ENCODE measurements around the gene PPP4R3A. TPM values are rescaled to one million over a fixed set of nuclear protein-coding genes. Genes with fewer than 3 reads are reported as not detected.

PPP4R3A gene
- total and polyA plus RNA-seq, 10 of the 15 experiments (the other 5 are each of a cell fraction or from before 2014, with no cell fraction given): 19.4 to 97.8 (median 62.9) TPM

GRCh38 chr14:91418387-91419043 lies 91.6 kb downstream of the PPP4R3A start (continued):
- TF ChIP-seq PML (IDR thresholded peaks at IDR 0.05; ENCODE audit: low read length) (no peak), TARDBP (IDR thresholded peaks at IDR 0.05; ENCODE audit: borderline replicate concordance) (no peak), RFX5 (IDR thresholded peaks at IDR 0.05; ENCODE audit: low read depth, low read length) (no peak), POU2F2 (IDR thresholded peaks at IDR 0.05; ENCODE audit: borderline replicate concordance, low read depth, low read length) (peak; percentile 23; the same call in 1 of the 3 replicates), IRF4 (IDR thresholded peaks at IDR 0.05; ENCODE audit: low read depth, low read length) (peak; percentile 67), NKRF (conservative IDR thresholded peaks at IDR 0.05) (peak; percentile 32; the same call in 1 of the 2 replicates), EED (IDR thresholded peaks at IDR 0.05; ENCODE audit: low read depth) (no peak), PRDM15 (CRISPR knock-in tag; IDR thresholded peaks at IDR 0.05) (no peak), MXI1 (IDR thresholded peaks at IDR 0.05; ENCODE audit: low read depth, low read length) (no peak), IRF5 (IDR thresholded peaks at IDR 0.05; ENCODE audit: borderline replicate concordance) (no peak), MEF2B (IDR thresholded peaks at IDR 0.05; ENCODE audit: partially characterized antibody, poor library complexity, severe bottlenecking) (no peak), BMI1 (IDR thresholded peaks at IDR 0.05; ENCODE audit: borderline replicate concordance) (no peak), STAT1 (conservative IDR thresholded peaks at IDR 0.05) (no peak), YBX1 (IDR thresholded peaks at IDR 0.05) (no peak), EGR1 (IDR thresholded peaks at IDR 0.05; ENCODE audit: borderline replicate concordance in 1 of 2, low read depth in 2 of 2, low read length in 2 of 2) (peak in 1 of 2 experiments; percentile 27; a peak in 1 of 3 replicates), ZNF274 (IDR thresholded peaks at IDR 0.05; ENCODE audit: insufficient read depth, insufficient read length) (no peak), SREBF1 (IDR thresholded peaks at IDR 0.05; ENCODE audit: low read length) (no peak), SUPT20H (IDR thresholded peaks at IDR 0.05; ENCODE audit: borderline replicate concordance, control insufficient read depth, low read depth, low read length) (no peak), PBX3 (IDR thresholded peaks at IDR 0.05; ENCODE audit: insufficient replicate concordance, low read depth, low read length) (no peak), HCFC1 (IDR thresholded peaks at IDR 0.05; ENCODE audit: low read length) (no peak), SMC3 (IDR thresholded peaks at IDR 0.05; ENCODE audit: borderline replicate concordance, low read length) (peak; percentile 90)

All from GM12878 (cell line).